GM23338 (cell line): Measurements from ENCODE around the gene RAPGEF4. TPM values are rescaled to one million over a fixed set of nuclear protein-coding genes. Genes with fewer than 3 reads are reported as not detected.

Experiments used
- ATAC-seq: fragments of 200-7000 bp; cut with Tn5 transposase; 3 replicates; pipeline ENCODE4 v1.9.1; 2020
- DNase-seq: peaks from one replicate; pipeline ENCODE4 v3.0.0-alpha.2; 2015; ENCODE audit warnings: low spot score
- H2AFZ ChIP-seq: fragments of 200-600 bp; sonication (generic); 2 replicates; pipeline ENCODE4 v1.8.0; 2016; ENCODE audit warnings: antibody characterized with exemption, mild to moderate bottlenecking, moderate library complexity
- H3F3A ChIP-seq: fragments of 200-600 bp; sonication (generic); replicated peaks from 2 replicates; pipeline ENCODE4 v1.8.0; 2017; ENCODE audit warnings: antibody characterized with exemption, mixed run types, low read depth
- H3K27ac ChIP-seq: fragments of 200-600 bp; sonication (generic); 2 replicates; pipeline ENCODE4 v1.6.1; 2016; ENCODE audit warnings: low read depth
- H3K27me3 ChIP-seq: fragments of 200-600 bp; sonication (generic); 2 replicates; pipeline ENCODE4 v1.8.0; 2016; ENCODE audit warnings: mild to moderate bottlenecking, mixed run types, moderate library complexity; ENCODE audit not compliant: insufficient read depth
- H3K36me3 ChIP-seq: fragments of 200-600 bp; sonication (generic); 2 replicates; pipeline ENCODE4 v1.8.0; 2016; ENCODE audit warnings: mild to moderate bottlenecking; ENCODE audit not compliant: insufficient read depth
- H3K4me1 ChIP-seq: fragments of 200-600 bp; sonication (generic); 2 replicates; pipeline ENCODE4 v1.8.0; 2016; ENCODE audit warnings: mild to moderate bottlenecking, moderate library complexity; ENCODE audit not compliant: insufficient read depth
- H3K4me2 ChIP-seq: fragments of 200-600 bp; sonication (generic); 2 replicates; pipeline ENCODE4 v1.7.1; 2017; ENCODE audit warnings: mixed run types
- H3K4me3 ChIP-seq: fragments of 200-600 bp; sonication (generic); 2 replicates; pipeline ENCODE4 v1.6.1; 2016; ENCODE audit warnings: mixed run types
- H3K79me2 ChIP-seq: fragments of 200-600 bp; sonication (generic); replicated peaks from 2 replicates; pipeline ENCODE4 v1.8.0; 2017; ENCODE audit warnings: mild to moderate bottlenecking; ENCODE audit not compliant: insufficient read depth
- H3K9me2 ChIP-seq: fragments of 200-600 bp; sonication (generic); 2 replicates; pipeline ENCODE4 v1.8.0; 2017; ENCODE audit not compliant: insufficient read depth
- H4K20me1 ChIP-seq: fragments of 200-600 bp; sonication (generic); replicated peaks from 2 replicates; pipeline ENCODE4 v1.8.0; 2017; ENCODE audit warnings: mild to moderate bottlenecking; ENCODE audit not compliant: insufficient read depth
- H3K27ac Mint-ChIP-seq: 2 replicates; pipeline ENCODE4 v1.8.0; 2020; ENCODE audit warnings: inconsistent platforms, mild to moderate bottlenecking, moderate library complexity, mixed read lengths
- H3K27me3 Mint-ChIP-seq: 3 replicates; pipeline ENCODE4 v1.8.0; 2022; ENCODE audit warnings: low read depth, mild to moderate bottlenecking, moderate library complexity, mixed read lengths, inconsistent platforms; ENCODE audit not compliant: insufficient read depth, poor library complexity
- H3K36me3 Mint-ChIP-seq: 3 replicates; pipeline ENCODE4 v1.8.0; 2021; ENCODE audit warnings: low read depth, mild to moderate bottlenecking, inconsistent platforms, moderate library complexity, mixed read lengths
- H3K4me1 Mint-ChIP-seq: 3 replicates; pipeline ENCODE4 v1.8.0; 2020; ENCODE audit warnings: mild to moderate bottlenecking, inconsistent platforms, mixed read lengths
- H3K4me3 Mint-ChIP-seq: 3 replicates; pipeline ENCODE4 v1.8.0; 2021; ENCODE audit warnings: moderate library complexity, mild to moderate bottlenecking, inconsistent platforms, mixed read lengths
- H3K9me3 Mint-ChIP-seq: 3 replicates; pipeline ENCODE4 v1.8.0; 2020; ENCODE audit warnings: moderate library complexity, mild to moderate bottlenecking, inconsistent platforms, mixed read lengths
- CREB1 ChIP-seq: fragments of 250-450 bp; sonication (Bioruptor Pico); IDR thresholded peaks from 2 replicates; pipeline ENCODE4 v1.5.0; 2020; ENCODE audit warnings: low read depth, mild to moderate bottlenecking, moderate library complexity
- EZH2 ChIP-seq: fragments of 200-600 bp; sonication (generic); IDR thresholded peaks from one replicate; pipeline ENCODE4 v1.8.0; 2017; ENCODE audit warnings: antibody characterized with exemption, mild to moderate bottlenecking, low read depth; ENCODE audit not compliant: unreplicated experiment
- EZH2phosphoT487 ChIP-seq: fragments of 200-600 bp; sonication (generic); IDR thresholded peaks from one replicate; pipeline ENCODE4 v1.8.1; 2018; ENCODE audit warnings: antibody characterized with exemption; ENCODE audit not compliant: unreplicated experiment
- JUNB ChIP-seq: IDR thresholded peaks from one replicate; pipeline ENCODE4 v1.6.1; 2016; ENCODE audit warnings: antibody characterized with exemption; ENCODE audit not compliant: unreplicated experiment
- NANOG ChIP-seq: IDR thresholded peaks from 2 replicates; pipeline ENCODE4 v1.6.1; 2016; ENCODE audit warnings: antibody characterized with exemption, borderline replicate concordance
- POLR2AphosphoS5 ChIP-seq: IDR thresholded peaks from 2 replicates; pipeline ENCODE4 v1.6.1; 2016; ENCODE audit warnings: antibody characterized with exemption, low read depth
- STAT1 ChIP-seq: IDR thresholded peaks from one replicate; pipeline ENCODE4 v1.6.1; 2016; ENCODE audit warnings: antibody characterized with exemption; ENCODE audit not compliant: unreplicated experiment
- ZNF114 ChIP-seq: fragments of 250-450 bp; sonication (Bioruptor Pico); IDR thresholded peaks from 2 replicates; pipeline ENCODE4 v1.5.0; 2020; ENCODE audit warnings: mild to moderate bottlenecking, moderate library complexity
- ZNF331 ChIP-seq: fragments of 250-450 bp; sonication (Bioruptor Pico); IDR thresholded peaks from 2 replicates; pipeline ENCODE4 v1.5.0; 2020; ENCODE audit warnings: low read depth, mild to moderate bottlenecking, moderate library complexity
- polyA plus RNA-seq: library from polyadenylated mRNA; unstranded; fragments of >200 nt; fragmentation: Nextera tagmentation; extraction: Ambion mirVana; gene quantifications from 2 replicates; pipeline ENCODE4 v1.2.1, GENCODE V29; 2016
- total RNA-seq: library from RNA; depleted of rRNA; stranded (reverse); fragments of >200 nt; shearing (Covaris generic); gene quantifications from 2 replicates; pipeline ENCODE4 v1.2.3, GENCODE V29; 2014
- TF ChIP-seq, protein P1 (sequence below), 2 experiments: fragments of 200-600 bp in 1 of 2; sonication (generic) in 1 of 2; conservative IDR thresholded peaks; 2 replicates each; pipeline versions ENCODE4 v1.5.1 to v1.6.1; 2016 to 2017; ENCODE audit warnings: antibody characterized with exemption in 2 of 2, low read depth in 2 of 2, mild to moderate bottlenecking in 2 of 2, moderate library complexity in 1 of 2
- TF ChIP-seq, protein P2 (sequence below): IDR thresholded peaks from 2 replicates; pipeline ENCODE4 v1.6.1; 2016; ENCODE audit warnings: antibody characterized with exemption
- TF ChIP-seq, protein P3 (sequence below): IDR thresholded peaks from one replicate; pipeline ENCODE4 v1.6.1; 2018; ENCODE audit warnings: antibody characterized with exemption; ENCODE audit not compliant: unreplicated experiment

Gene RAPGEF4
- total and polyA plus RNA-seq, 2 experiments from 2014 or later = 1.7 to 4.7 TPM

DNA sequence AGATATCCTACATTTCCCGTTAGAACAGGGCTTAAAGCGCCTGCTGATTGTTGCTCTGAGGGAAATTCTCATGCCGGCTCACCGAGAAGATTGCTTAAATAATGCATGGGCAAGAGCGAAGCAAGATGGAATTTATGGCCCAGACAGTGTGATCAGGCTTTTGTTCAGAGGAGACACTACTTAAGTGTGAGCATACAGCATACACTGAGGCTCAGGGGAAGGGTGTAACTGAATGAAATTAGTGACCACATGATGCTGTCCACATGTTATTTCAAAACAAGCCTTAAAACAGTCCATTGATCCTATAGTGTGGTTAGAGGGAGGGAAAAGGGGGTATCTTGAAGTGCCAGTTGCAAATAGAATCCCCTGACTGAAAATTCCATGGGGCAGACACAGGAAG is 125.5 kb downstream of the RAPGEF4 start (continued):
- TF ChIP-seq, protein P1, sequence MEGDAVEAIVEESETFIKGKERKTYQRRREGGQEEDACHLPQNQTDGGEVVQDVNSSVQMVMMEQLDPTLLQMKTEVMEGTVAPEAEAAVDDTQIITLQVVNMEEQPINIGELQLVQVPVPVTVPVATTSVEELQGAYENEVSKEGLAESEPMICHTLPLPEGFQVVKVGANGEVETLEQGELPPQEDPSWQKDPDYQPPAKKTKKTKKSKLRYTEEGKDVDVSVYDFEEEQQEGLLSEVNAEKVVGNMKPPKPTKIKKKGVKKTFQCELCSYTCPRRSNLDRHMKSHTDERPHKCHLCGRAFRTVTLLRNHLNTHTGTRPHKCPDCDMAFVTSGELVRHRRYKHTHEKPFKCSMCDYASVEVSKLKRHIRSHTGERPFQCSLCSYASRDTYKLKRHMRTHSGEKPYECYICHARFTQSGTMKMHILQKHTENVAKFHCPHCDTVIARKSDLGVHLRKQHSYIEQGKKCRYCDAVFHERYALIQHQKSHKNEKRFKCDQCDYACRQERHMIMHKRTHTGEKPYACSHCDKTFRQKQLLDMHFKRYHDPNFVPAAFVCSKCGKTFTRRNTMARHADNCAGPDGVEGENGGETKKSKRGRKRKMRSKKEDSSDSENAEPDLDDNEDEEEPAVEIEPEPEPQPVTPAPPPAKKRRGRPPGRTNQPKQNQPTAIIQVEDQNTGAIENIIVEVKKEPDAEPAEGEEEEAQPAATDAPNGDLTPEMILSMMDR (conservative IDR thresholded peaks at IDR 0.05; ENCODE audit: low read depth in 2 of 2) = no peak

DNA sequence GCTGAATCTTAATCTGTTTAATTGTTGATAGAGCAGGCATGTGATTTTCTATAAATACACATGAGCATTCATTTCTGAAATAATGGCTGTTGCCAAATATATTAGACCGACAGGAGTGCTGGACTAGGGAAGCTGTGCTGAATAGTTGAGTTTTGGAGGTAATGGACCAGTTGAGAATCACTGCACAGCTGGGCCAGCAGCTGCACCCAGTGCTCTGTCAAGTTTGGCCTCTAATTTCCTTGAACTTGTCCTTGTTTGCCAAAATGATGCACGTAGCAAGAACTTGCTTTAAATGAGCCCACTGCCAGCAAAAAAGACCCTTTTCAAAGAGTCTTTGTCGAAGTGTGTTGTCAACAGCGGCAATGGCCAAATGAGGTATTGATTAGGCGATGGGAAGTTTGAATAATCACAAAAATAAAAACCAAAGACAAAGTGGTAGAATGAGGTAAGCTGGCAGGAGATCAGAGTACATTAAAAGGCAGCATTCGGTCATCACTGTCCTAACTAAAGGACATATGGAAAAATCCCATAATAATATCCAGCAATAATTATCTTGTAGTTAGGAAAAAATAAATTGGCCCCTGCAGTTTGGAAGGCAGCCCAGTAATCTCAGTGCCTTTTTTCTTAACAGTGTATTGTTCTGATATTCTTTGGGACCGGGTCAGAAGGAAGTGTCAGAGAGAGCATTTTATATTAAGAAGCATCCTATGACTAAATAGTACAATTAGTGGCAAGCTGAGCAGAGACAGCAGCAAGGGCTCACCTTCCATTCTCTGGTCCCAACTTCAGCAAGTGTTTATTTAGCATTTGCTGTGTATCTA is 126.2 kb downstream of the RAPGEF4 start:
- peaks cover 9% of the 10 kb centered on the region; the same call in 1 of the 2 replicates for H3K4me1 ChIP-seq
- no peaks in the 10 kb centered on the region for H3K27me3 ChIP-seq
- no peak overlapping the region for H3K4me2 ChIP-seq
- H4K20me1 ChIP-seq = no peaks in the 10 kb centered on the region
- H3K27ac ChIP-seq = no peak overlapping the region
- H3K9me3 Mint-ChIP-seq = no peaks in the 10 kb centered on the region
- no peaks in the 10 kb centered on the region for H3K79me2 ChIP-seq
- H3K4me1 Mint-ChIP-seq = peaks cover 8% of the 10 kb centered on the region; the same call in 2 of the 3 replicates
- no peaks in the 10 kb centered on the region for H3F3A ChIP-seq
- DNase-seq = no peak
- no peaks in the 10 kb centered on the region for H3K36me3 ChIP-seq
- peaks cover 2% of the 10 kb centered on the region for H3K27me3 Mint-ChIP-seq
- no peak overlapping the region for H3K4me3 Mint-ChIP-seq
- no peaks in the 10 kb centered on the region for H3K36me3 Mint-ChIP-seq
- ATAC-seq = no peak
- no peak overlapping the region for H3K27ac Mint-ChIP-seq
- H3K9me2 ChIP-seq = no peaks in the 10 kb centered on the region
- no peak overlapping the region for H3K4me3 ChIP-seq
- no peak overlapping the region for H2AFZ ChIP-seq
- TF ChIP-seq EZH2phosphoT487 = no peak
- TF ChIP-seq ZNF331 (CRISPR knock-in tag) = no peak
- TF ChIP-seq, protein P1 (conservative IDR thresholded peaks at IDR 0.05; ENCODE audit: low read depth in 2 of 2) = no peak
- no peak for TF ChIP-seq ZNF114 (CRISPR knock-in tag)
- no peak for TF ChIP-seq JUNB
- TF ChIP-seq, protein P2, sequence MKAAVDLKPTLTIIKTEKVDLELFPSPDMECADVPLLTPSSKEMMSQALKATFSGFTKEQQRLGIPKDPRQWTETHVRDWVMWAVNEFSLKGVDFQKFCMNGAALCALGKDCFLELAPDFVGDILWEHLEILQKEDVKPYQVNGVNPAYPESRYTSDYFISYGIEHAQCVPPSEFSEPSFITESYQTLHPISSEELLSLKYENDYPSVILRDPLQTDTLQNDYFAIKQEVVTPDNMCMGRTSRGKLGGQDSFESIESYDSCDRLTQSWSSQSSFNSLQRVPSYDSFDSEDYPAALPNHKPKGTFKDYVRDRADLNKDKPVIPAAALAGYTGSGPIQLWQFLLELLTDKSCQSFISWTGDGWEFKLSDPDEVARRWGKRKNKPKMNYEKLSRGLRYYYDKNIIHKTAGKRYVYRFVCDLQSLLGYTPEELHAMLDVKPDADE = no peak
- no peak for TF ChIP-seq CREB1 (CRISPR knock-in tag)
- TF ChIP-seq, protein P3, sequence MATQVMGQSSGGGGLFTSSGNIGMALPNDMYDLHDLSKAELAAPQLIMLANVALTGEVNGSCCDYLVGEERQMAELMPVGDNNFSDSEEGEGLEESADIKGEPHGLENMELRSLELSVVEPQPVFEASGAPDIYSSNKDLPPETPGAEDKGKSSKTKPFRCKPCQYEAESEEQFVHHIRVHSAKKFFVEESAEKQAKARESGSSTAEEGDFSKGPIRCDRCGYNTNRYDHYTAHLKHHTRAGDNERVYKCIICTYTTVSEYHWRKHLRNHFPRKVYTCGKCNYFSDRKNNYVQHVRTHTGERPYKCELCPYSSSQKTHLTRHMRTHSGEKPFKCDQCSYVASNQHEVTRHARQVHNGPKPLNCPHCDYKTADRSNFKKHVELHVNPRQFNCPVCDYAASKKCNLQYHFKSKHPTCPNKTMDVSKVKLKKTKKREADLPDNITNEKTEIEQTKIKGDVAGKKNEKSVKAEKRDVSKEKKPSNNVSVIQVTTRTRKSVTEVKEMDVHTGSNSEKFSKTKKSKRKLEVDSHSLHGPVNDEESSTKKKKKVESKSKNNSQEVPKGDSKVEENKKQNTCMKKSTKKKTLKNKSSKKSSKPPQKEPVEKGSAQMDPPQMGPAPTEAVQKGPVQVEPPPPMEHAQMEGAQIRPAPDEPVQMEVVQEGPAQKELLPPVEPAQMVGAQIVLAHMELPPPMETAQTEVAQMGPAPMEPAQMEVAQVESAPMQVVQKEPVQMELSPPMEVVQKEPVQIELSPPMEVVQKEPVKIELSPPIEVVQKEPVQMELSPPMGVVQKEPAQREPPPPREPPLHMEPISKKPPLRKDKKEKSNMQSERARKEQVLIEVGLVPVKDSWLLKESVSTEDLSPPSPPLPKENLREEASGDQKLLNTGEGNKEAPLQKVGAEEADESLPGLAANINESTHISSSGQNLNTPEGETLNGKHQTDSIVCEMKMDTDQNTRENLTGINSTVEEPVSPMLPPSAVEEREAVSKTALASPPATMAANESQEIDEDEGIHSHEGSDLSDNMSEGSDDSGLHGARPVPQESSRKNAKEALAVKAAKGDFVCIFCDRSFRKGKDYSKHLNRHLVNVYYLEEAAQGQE = no peak
- TF ChIP-seq STAT1 = no peak
- no peak for TF ChIP-seq NANOG
- no peak for TF ChIP-seq EZH2
- TF ChIP-seq POLR2AphosphoS5 = no peak
